Tongue (tissue), 2 donors: ENCODE results near the gene LENEP. TPM values are rescaled to one million over a fixed set of nuclear protein-coding genes. Genes with fewer than 3 reads are reported as not detected.

Source experiments
- DNase-seq: peaks from one replicate; pipeline ENCODE4 v3.0.0-alpha.2; 2015
- total RNA-seq: library from RNA; depleted of rRNA; stranded (reverse); fragments of >200 nt; gene quantifications from one replicate; pipeline ENCODE4 v1.2.3, GENCODE V29; 2014

LENEP gene
- total RNA-seq, 1 donor from 2014 or later: not detected

GRCh38 chr1:155010211-155010918 is 17.0 kb downstream of the LENEP start:
- DNase-seq: no peak

- no peak for DNase-seq
Observed at GRCh38 chr1:155011004-155011416, 17.6 kb downstream of the LENEP start.

- no peak for DNase-seq
Observed at GRCh38 chr1:155011437-155012025, 18.1 kb downstream of the LENEP start.

GRCh38 chr1:155012026-155012546 is 18.7 kb downstream of the LENEP start:
- peak; percentile 73 for DNase-seq

GRCh38 chr1:155012776-155013602 is 19.6 kb downstream of the LENEP start:
- no peak for DNase-seq

- DNase-seq: no peak
Observed at GRCh38 chr1:155013632-155014031, 20.2 kb downstream of the LENEP start.

- DNase-seq: no peak
Observed at GRCh38 chr1:155014709-155015508, 21.5 kb downstream of the LENEP start.

GRCh38 chr1:155015527-155016230 is 22.3 kb downstream of the LENEP start:
- DNase-seq: no peak

GRCh38 chr1:155016231-155016831 is 22.9 kb downstream of the LENEP start:
- no peak for DNase-seq

GRCh38 chr1:155017041-155017945 is 23.9 kb downstream of the LENEP start:
- DNase-seq: peak; percentile 93

- no peak for DNase-seq
Observed at GRCh38 chr1:155017946-155018316, 24.5 kb downstream of the LENEP start.

GRCh38 chr1:155018617-155019348 is 25.4 kb downstream of the LENEP start:
- no peak for DNase-seq

GRCh38 chr1:155019377-155020245 is 26.2 kb downstream of the LENEP start:
- DNase-seq: no peak

- no peak for DNase-seq
Observed at GRCh38 chr1:155022136-155022926, 28.9 kb downstream of the LENEP start.

- DNase-seq: no peak
Observed at GRCh38 chr1:155022927-155023236, 29.5 kb downstream of the LENEP start.

- DNase-seq: no peak
Observed at GRCh38 chr1:155023627-155024026, 30.2 kb downstream of the LENEP start.

- DNase-seq: no peak
Observed at GRCh38 chr1:155024315-155024714, 30.9 kb downstream of the LENEP start.

GRCh38 chr1:155026154-155026553 is 32.8 kb downstream of the LENEP start:
- no peak for DNase-seq
